Choroid plexus epithelial cell (primary cell): ENCODE data around the gene ZNF70.
"Not testable (repeated sequence)": the region's sequence is repeated elsewhere in the genome, so short reads cannot be mapped to it uniquely, and the experiment has no call there.

ENCODE experiments used
- DNase-seq: peaks from one replicate; pipeline ENCODE4 v3.0.0-alpha.2; 2010; ENCODE audit warnings: low read depth
- H3K4me3 ChIP-seq: 2 replicates; pipeline ENCODE4 v1.5.1; 2011; ENCODE audit warnings: low read depth, mild to moderate bottlenecking, control low read depth, low read length, moderate library complexity
- CTCF ChIP-seq: conservative IDR thresholded peaks from 2 replicates; pipeline ENCODE4 v1.5.1; 2011; ENCODE audit warnings: low read depth, mild to moderate bottlenecking, control low read depth, inconsistent platforms, low read length, moderate library complexity

Gene ZNF70

GRCh38 chr22:23743303-23743705 is 7.6 kb downstream of the ZNF70 start:
- no peak overlapping the region for H3K4me3 ChIP-seq
- DNase-seq = peak; percentile 28
- TF ChIP-seq CTCF = no peak

GRCh38 chr22:23742505-23743264 is 8.2 kb downstream of the ZNF70 start:
- no peak overlapping the region for H3K4me3 ChIP-seq
- no peak for DNase-seq
- no peak for TF ChIP-seq CTCF

GRCh38 chr22:23737696-23738095 is 13.2 kb downstream of the ZNF70 start:
- H3K4me3 ChIP-seq = no peak overlapping the region
- TF ChIP-seq CTCF = no peak
- no peak for DNase-seq

GRCh38 chr22:23728108-23728507 is 22.8 kb downstream of the ZNF70 start:
- not testable (repeated sequence) for H3K4me3 ChIP-seq, DNase-seq

- TF ChIP-seq CTCF = no peak
- no peak for DNase-seq
- no peak overlapping the region for H3K4me3 ChIP-seq
Measured at GRCh38 chr22:23722724-23723123, 28.2 kb downstream of the ZNF70 start.

- no peak for TF ChIP-seq CTCF
- no peak overlapping the region for H3K4me3 ChIP-seq
- no peak for DNase-seq
Measured at GRCh38 chr22:23722160-23722559, 28.8 kb downstream of the ZNF70 start.

GRCh38 chr22:23720855-23721254 is 30.1 kb downstream of the ZNF70 start:
- TF ChIP-seq CTCF = no peak
- DNase-seq = no peak
- H3K4me3 ChIP-seq = no peak overlapping the region
